ENCODE data around the gene ZC3H12C.
"Not testable (repeated sequence)": the region's sequence is repeated elsewhere in the genome, so short reads cannot be mapped to it uniquely, and the experiment has no call there.

Gene ZC3H12C

DNA sequence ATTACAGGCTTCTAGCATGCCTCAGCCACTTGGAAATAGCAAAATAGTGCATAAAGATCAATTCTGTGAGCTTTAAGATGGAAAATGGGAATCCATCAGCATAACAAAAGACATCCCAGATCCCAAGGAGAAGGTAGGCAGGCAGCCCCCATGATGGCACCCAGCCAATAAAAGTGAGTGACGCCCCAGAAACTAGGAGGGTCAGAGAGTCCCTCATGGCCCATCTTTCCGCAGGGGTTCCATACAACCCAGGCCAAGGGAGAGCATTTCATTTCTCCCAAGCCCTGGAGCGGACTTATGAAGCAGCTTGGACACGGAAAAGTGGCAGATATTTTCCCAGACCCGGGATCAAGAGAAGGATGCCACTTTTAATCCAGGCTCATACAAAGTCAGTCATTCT, 93.3 kb downstream of the ZC3H12C start:
- DNase-seq: no peak

DNA sequence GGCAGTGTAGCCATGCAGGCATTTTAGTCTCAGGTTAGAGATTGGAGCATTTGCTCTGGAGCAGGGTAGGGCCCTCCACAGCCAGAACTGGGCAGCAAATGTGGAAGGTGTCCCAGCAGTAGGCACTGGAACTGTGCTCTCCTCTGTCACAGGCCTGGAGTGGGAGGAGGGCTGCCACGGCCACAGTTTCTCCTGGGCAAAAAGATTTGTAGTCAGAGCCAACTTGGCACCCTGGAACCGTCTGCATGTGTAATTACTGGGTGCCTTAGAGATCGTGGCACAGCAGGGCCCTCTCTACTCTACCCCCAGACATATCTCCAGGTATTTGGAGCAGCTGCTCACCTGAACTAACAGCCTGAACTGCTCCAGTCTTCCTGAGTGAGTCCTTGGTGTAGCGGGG, 93.7 kb downstream of the ZC3H12C start:
- no peak for DNase-seq

DNA sequence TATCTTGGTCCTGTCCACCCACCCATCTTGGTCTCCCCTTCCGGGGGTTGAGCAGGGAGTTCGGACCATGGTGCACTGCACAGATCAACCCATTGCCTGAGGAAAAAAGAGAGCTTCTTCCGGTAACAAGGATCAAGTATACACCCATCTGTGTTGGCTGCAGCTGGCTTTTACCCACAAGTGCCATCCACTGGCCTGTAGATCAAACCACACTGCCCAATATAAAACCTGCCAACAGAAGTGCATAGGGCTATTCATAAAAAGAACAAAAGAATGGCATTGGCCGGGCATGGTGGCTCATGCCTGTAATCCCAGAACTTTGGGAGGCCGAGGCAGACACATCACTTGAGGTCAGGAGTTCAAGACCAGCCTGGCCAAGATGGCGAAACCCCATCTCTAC, 94.5 kb downstream of the ZC3H12C start:
- DNase-seq: no peak

- DNase-seq: no peak
Measured at GRCh38 chr11:110190885-110191284, 97.7 kb downstream of the ZC3H12C start.

GRCh38 chr11:110192604-110193282, 99.6 kb downstream of the ZC3H12C start:
- not testable (repeated sequence) for DNase-seq

DNA sequence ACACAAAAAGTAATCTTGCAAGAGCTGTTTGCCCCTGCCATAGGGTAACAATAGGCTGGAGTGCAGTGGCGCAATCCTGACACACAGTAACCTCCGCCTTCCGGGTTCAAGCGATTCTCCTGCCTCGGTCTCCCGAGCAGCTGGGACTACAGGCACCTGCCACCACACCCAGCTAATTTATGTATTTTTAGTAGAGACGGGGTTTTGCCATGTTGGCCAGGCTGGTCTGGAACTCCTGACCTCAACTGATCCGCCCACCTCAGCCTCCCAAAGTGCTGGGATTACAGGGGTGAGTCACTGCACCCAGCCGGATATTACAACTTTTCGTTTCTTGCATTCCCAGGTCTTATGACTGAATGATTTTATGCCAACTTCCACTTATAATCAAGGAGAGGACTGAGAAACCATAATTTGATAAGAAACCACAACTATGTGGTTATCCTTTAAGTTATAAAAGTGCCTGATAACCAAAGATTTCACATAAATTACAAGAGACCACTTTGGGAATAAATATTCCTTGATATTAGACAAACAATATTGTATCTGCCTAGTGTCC, 101.1 kb downstream of the ZC3H12C start:
- not testable (repeated sequence) for DNase-seq

GRCh38 chr11:110196241-110196754, 103.1 kb downstream of the ZC3H12C start:
- no peak for DNase-seq

- DNase-seq: no peak
Measured at GRCh38 chr11:110196884-110197420, 103.8 kb downstream of the ZC3H12C start.

DNA sequence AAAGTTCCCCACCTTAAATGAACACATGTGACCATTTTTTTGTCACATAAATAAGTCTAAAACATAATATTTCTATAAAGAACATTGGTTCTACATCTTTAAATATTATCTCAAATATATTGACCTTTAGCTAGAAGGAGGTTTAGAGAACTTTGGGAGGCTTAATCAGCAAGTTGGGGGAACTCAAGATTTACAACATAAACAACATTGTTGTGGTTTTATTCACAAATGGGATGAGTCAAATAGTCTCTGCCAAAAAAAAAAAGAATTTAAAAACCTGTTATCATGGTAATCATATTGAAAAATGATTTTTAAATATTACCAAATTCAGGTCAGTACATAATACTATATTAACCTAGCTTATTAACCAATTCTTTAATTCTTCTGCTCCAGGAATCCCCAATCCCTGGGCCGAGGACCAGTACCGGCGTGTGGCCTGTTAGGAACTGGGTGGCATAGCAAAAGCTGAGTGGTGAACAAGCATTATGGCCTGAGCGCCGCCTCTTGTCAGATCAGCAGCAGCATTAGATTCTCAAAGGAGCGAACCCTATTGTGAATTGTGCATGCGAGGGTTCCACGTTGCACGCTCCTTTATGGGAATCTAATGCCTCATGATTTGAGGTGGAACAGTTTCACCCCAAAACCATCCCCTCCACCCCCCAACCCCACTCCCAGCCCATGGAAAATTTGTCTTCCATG, 105.0 kb downstream of the ZC3H12C start:
- no peak for DNase-seq

GRCh38 chr11:110199184-110199981, 106.2 kb downstream of the ZC3H12C start:
- no peak for DNase-seq

- no peak for DNase-seq
Measured at GRCh38 chr11:110200241-110200640, 107.0 kb downstream of the ZC3H12C start.

DNA sequence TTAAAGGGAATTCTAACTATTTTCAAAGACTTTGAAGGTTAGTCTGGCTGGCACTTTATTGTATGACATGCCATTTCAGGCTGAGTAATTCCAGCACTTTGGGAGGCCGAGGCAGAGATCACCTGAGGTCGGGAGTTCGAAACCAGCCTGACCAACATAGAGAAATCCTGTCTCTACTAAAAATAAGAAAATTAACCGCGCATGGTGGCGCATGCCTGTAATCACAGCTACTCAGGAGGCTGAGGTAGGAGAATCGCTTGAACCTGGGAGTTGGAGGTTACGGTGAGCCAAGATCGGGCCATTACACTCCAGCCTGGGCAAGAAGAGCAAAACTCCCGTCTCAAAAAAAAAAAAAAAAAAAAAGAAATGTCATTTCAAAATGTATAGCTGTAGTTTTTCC, 107.6 kb downstream of the ZC3H12C start:
- no peak for DNase-seq

GRCh38 chr11:110207123-110207522, 113.9 kb downstream of the ZC3H12C start:
- no peak for DNase-seq

GRCh38 chr11:110208678-110209312, 115.6 kb downstream of the ZC3H12C start:
- DNase-seq: not testable (repeated sequence)

GRCh38 chr11:110209313-110209694, 116.1 kb downstream of the ZC3H12C start:
- not testable (repeated sequence) for DNase-seq

DNA sequence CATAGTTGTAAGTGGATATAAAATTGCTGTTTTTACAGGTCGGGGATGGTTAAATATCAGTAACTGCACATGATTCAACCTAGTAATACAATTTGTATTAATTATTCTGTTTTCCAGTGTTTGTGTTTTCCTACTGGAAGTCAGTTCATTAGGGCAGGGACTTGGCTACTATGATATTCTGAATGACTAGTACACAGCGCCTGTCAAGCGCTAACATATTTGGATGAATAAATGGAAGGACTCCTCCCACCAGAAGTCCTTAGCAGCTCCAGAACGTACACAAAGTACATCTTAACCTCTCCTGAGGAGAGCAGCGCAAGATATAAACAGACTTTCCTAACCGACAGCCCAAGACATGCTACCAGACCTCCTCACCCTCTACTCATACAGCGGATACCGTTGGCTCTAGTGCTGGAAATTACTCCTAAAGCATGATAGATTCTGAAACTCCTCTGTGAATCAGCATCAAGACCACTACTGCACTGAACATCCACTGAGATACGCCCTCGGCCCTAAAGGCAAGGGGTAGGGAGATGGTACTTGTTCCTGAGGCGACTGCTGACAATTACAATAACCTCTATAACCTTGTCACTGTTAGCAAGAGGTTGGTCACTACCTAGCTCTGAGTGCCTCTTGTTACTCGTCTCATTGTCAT, 124.2 kb downstream of the ZC3H12C start:
- no peak for DNase-seq

GRCh38 chr11:110217936-110218335, 124.7 kb downstream of the ZC3H12C start:
- DNase-seq: no peak

GRCh38 chr11:110219006-110219785, 126.0 kb downstream of the ZC3H12C start:
- DNase-seq: no peak
